GM12801 (cell line): ENCODE measurements around the gene CDK4.

Experiments
- CTCF ChIP-seq: IDR thresholded peaks from one replicate; pipeline ENCODE4 v1.5.1; 2011; ENCODE audit warnings: control low read depth; ENCODE audit not compliant: insufficient read length; ENCODE audit errors: extremely low read depth

The CDK4 gene

GRCh38 chr12:57722716-57723629, 29.1 kb downstream of the CDK4 start:
- no peak for TF ChIP-seq CTCF

GRCh38 chr12:57720606-57721595, 31.2 kb downstream of the CDK4 start:
- TF ChIP-seq CTCF = no peak

- no peak for TF ChIP-seq CTCF
These were observed 32.1 kb downstream of the CDK4 start for GRCh38 chr12:57719777-57720605.

- TF ChIP-seq CTCF = no peak
These were observed 33.2 kb downstream of the CDK4 start for GRCh38 chr12:57718641-57719528.

- TF ChIP-seq CTCF = no peak
These were observed 34.1 kb downstream of the CDK4 start for GRCh38 chr12:57717846-57718640.

- no peak for TF ChIP-seq CTCF
These were observed 35.0 kb downstream of the CDK4 start for GRCh38 chr12:57717131-57717530.
